Stimulated activated CD4-positive, alpha-beta T cell treated with anti-CD3 and anti-CD28 coated beads, Interleukin-15, amount 100 ng/mL, for 24 hours (primary cell): ENCODE results near the gene DCD.
A peak's percentile ranks its signal among the peaks of the same experiment; 100 is the strongest.
"Not testable (repeated sequence)": the region's sequence is repeated elsewhere in the genome, so short reads cannot be mapped to it uniquely, and the experiment has no call there.

ENCODE experiments used
- DNase-seq: peaks from one replicate; pipeline ENCODE4 v3.0.0-alpha.2; 2020

DCD gene

GRCh38 chr12:54648265-54648664 lies at the start of gene DCD:
TSS of gene DCD (minus strand) at chr12:54648365. CDS start at chr12:54648303, 62 bp downstream.
- DNase-seq = no peak

- DNase-seq = no peak
Observed at GRCh38 chr12:54697851-54698250, 49.7 kb upstream of the DCD start.

- DNase-seq = no peak
Observed at GRCh38 chr12:54692353-54692752, 44.2 kb upstream of the DCD start.

GRCh38 chr12:54689984-54690383 lies 41.8 kb upstream of the DCD start:
- DNase-seq = no peak

- DNase-seq = no peak
Observed at GRCh38 chr12:54689034-54689372, 40.8 kb upstream of the DCD start.

- no peak for DNase-seq
Observed at GRCh38 chr12:54688309-54689033, 40.3 kb upstream of the DCD start.

- DNase-seq = no peak
Observed at GRCh38 chr12:54684636-54685630, 36.8 kb upstream of the DCD start.

GRCh38 chr12:54683398-54683797 lies 35.2 kb upstream of the DCD start:
- DNase-seq = no peak

GRCh38 chr12:54682674-54683073 lies 34.5 kb upstream of the DCD start:
- DNase-seq = no peak

- DNase-seq = peak; percentile 56
Observed at GRCh38 chr12:54680374-54680773, 32.2 kb upstream of the DCD start.

GRCh38 chr12:54678131-54678530 lies 30.0 kb upstream of the DCD start:
- no peak for DNase-seq

- no peak for DNase-seq
Observed at GRCh38 chr12:54667945-54668344, 19.8 kb upstream of the DCD start.

- no peak for DNase-seq
Observed at GRCh38 chr12:54666008-54666407, 17.8 kb upstream of the DCD start.

- not testable (repeated sequence) for DNase-seq
Observed at GRCh38 chr12:54665022-54665635, 17.0 kb upstream of the DCD start.

- no peak for DNase-seq
Observed at GRCh38 chr12:54663603-54664002, 15.4 kb upstream of the DCD start.

- DNase-seq = no peak
Observed at GRCh38 chr12:54662026-54662425, 13.9 kb upstream of the DCD start.

GRCh38 chr12:54661048-54661447 lies 12.9 kb upstream of the DCD start:
- no peak for DNase-seq

- no peak for DNase-seq
Observed at GRCh38 chr12:54660320-54660962, 12.3 kb upstream of the DCD start.

GRCh38 chr12:54658306-54659264 lies 10.4 kb upstream of the DCD start:
- peak; percentile 73 for DNase-seq

GRCh38 chr12:54657105-54657607 lies 9.0 kb upstream of the DCD start:
- DNase-seq = no peak

GRCh38 chr12:54654926-54655325 lies 6.8 kb upstream of the DCD start:
- DNase-seq = no peak

GRCh38 chr12:54653025-54653424 lies 4.9 kb upstream of the DCD start:
- DNase-seq = no peak
